Measurements from ENCODE around the gene ADH1C. TPM values are rescaled to one million over a fixed set of nuclear protein-coding genes. Genes with fewer than 3 reads are reported as not detected.

Gene ADH1C
- total RNA-seq, 1 donor from 2014 or later: not detected

DNA sequence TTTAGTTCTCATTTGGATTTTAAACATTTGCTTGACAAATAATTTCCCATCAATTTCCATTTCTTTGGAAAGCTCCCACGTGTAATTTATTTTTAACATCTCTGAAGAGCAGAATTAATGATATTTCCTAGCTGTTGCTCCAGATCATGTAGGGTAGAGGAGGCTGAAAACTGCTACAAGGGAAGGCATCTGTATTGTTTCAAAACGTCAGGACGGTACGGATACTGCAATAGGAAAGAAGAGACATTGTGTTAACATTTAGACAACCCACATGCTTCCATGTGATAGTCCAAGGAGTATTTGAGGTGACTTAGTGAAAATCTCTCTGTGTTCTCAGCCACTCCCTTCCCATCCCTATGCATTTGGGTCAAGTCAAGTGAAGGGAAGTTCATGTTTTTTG is 16.0 kb downstream of the ADH1C start:
- Mint-ChIP-seq H3K4me3 (no peak overlapping the region), H3K27me3 (ENCODE audit: low read depth) (no peaks in the 10 kb centered on the region), H3K4me1 (no peaks in the 10 kb centered on the region), H3K9me3 (no peaks in the 10 kb centered on the region), H3K36me3 (ENCODE audit: low read depth) (no peaks in the 10 kb centered on the region), H3K27ac (ENCODE audit: unreplicated experiment) (no peak overlapping the region)
- no peak for DNase-seq (ENCODE audit: low read depth, low spot score)
- no peak for TF ChIP-seq CTCF (conservative IDR thresholded peaks at IDR 0.05)

- Mint-ChIP-seq H3K4me3 (no peak overlapping the region), H3K4me1 (no peaks in the 10 kb centered on the region), H3K9me3 (no peaks in the 10 kb centered on the region), H3K27me3 (ENCODE audit: low read depth) (no peaks in the 10 kb centered on the region), H3K36me3 (ENCODE audit: low read depth) (no peaks in the 10 kb centered on the region), H3K27ac (ENCODE audit: unreplicated experiment) (no peak overlapping the region)
- no peak for DNase-seq (ENCODE audit: low read depth, low spot score)
- no peak for TF ChIP-seq CTCF (conservative IDR thresholded peaks at IDR 0.05)
Observed at GRCh38 chr4:99334880-99335279, 17.7 kb downstream of the ADH1C start.

DNA sequence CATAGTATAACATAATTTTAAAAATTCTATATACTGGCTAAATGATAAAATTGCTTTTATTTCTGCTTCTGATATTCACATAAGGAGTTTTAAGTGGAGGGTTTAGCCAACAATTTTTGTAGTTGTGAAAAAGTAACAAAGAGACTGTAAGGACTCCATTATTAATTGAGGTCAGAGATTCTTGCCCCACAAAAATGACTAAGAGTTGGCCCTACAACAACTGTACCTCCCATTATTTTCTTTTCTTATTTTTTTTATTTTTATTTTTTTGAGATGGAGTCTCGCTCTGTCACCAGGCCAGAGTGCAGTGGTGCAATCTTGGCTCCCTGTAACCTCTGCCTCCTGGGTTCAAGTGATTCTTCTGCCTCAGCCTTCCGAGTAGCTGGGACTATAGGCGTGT is 21.9 kb downstream of the ADH1C start:
- no peak overlapping the region for H3K4me3 Mint-ChIP-seq
- no peak for DNase-seq (ENCODE audit: low read depth, low spot score)
- no peaks in the 10 kb centered on the region for H3K4me1 Mint-ChIP-seq
- H3K27me3 Mint-ChIP-seq (ENCODE audit: low read depth): no peaks in the 10 kb centered on the region
- no peak overlapping the region for H3K27ac Mint-ChIP-seq (ENCODE audit: unreplicated experiment)
- H3K9me3 Mint-ChIP-seq: peaks cover 3% of the 10 kb centered on the region
- no peaks in the 10 kb centered on the region for H3K36me3 Mint-ChIP-seq (ENCODE audit: low read depth)
- TF ChIP-seq CTCF (conservative IDR thresholded peaks at IDR 0.05): no peak

DNA sequence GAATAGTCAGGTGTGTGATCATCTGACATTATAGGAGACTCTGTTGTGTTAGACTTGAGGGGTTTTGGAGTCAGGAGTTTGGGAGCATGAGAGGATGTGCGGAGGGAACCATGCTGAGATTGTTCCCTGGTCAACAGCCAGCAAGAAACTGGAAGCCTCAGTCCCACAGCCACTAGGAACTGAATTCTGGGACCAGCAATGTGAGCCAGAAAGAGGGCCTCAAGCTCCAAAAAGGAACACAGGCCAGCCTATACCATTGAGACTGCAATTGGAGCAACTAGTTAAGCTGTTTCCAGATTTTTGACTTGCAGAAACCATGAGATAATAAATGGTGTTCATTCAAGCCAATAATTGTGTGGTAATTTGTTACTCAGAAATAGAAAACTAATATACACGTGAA is 22.7 kb downstream of the ADH1C start:
- no peaks in the 10 kb centered on the region for H3K36me3 Mint-ChIP-seq (ENCODE audit: low read depth)
- peaks cover 5% of the 10 kb centered on the region for H3K9me3 Mint-ChIP-seq

GRCh38 chr4:99324979-99325378 is 27.6 kb downstream of the ADH1C start:
- no peak for DNase-seq (ENCODE audit: low read depth, low spot score)
- peaks cover 3% of the 10 kb centered on the region for H3K36me3 Mint-ChIP-seq (ENCODE audit: low read depth)
- TF ChIP-seq CTCF (conservative IDR thresholded peaks at IDR 0.05): no peak
- no peak overlapping the region for H3K27ac Mint-ChIP-seq (ENCODE audit: unreplicated experiment)
- H3K4me3 Mint-ChIP-seq: no peak overlapping the region
- peaks cover 13% of the 10 kb centered on the region for H3K4me1 Mint-ChIP-seq
- H3K27me3 Mint-ChIP-seq (ENCODE audit: low read depth): no peaks in the 10 kb centered on the region
- H3K9me3 Mint-ChIP-seq: peaks cover 10% of the 10 kb centered on the region

More for the DNA sequence above, 22.7 kb downstream of the ADH1C start:
- no peak for DNase-seq (ENCODE audit: low read depth, low spot score)
- Mint-ChIP-seq H3K4me3 (no peak overlapping the region), H3K27me3 (ENCODE audit: low read depth) (no peaks in the 10 kb centered on the region), H3K27ac (ENCODE audit: unreplicated experiment) (no peak overlapping the region), H3K4me1 (no peaks in the 10 kb centered on the region)
- no peak for TF ChIP-seq CTCF (conservative IDR thresholded peaks at IDR 0.05)

DNA sequence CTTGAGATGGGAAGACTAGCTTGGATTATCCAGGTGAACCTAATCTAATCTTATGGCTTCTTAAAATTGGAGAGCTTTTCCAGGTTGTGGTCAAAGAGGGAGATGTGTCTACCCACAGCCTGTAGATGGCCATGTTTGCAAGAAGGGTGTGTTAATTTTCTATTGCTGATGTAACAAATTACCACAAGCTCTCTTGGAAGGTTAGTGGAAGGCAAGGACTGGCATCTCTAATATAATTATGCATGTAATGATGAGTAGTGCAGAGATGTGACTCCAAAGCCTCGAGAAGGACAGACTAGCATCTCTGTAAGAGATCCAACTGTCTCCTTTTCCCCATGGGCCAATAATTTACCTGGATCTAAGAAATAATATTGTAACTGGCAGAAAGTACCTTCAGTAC is 28.2 kb downstream of the ADH1C start:
- no peak for DNase-seq (ENCODE audit: low read depth, low spot score)
- Mint-ChIP-seq H3K4me3 (no peak overlapping the region), H3K27ac (ENCODE audit: unreplicated experiment) (no peak overlapping the region), H3K36me3 (ENCODE audit: low read depth) (peaks cover 3% of the 10 kb centered on the region), H3K27me3 (ENCODE audit: low read depth) (no peaks in the 10 kb centered on the region), H3K4me1 (peaks cover 13% of the 10 kb centered on the region), H3K9me3 (peaks cover 10% of the 10 kb centered on the region)
- no peak for TF ChIP-seq CTCF (conservative IDR thresholded peaks at IDR 0.05)
